Measurements from ENCODE around the gene PRR7. TPM values are rescaled to one million over a fixed set of nuclear protein-coding genes. Genes with fewer than 3 reads are reported as not detected.

The PRR7 gene
- total RNA-seq, 1 experiment from 2014 or later: 40.6 TPM

DNA sequence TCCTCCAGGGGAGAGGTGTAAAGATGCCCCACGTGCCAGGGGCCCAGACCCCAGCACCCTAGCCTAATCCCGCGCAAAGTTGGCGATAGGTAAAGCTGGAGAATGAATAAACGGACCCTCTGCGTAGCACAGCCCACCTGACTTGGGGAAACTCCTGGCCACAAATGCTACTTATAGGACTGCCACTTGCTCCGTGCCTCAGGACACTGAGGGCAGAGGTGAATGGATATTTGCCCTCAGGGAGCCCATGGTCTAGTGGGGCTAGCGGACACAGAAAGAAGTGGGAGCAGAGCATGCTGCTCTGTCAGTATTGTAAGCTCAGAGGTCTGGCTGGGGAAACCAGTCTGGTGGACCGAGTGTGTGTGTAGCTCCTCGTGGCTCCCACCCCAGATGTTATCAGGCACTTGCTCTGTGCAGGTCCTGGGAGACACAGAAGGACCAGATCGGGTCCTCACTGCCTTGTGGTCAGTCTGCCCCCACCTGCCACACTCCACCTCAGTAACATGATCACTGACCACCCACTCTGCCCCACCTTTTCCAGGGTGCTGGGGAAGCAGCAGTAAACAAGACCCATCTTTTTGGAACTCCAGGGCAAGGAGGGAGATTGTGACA lies 19.3 kb upstream of the PRR7 start:
- Histone ChIP-seq H3K36me3 (ENCODE audit: low read depth, low read length) (no peaks in the 10 kb centered on the region), H3K9me3 (ENCODE audit: low read length) (no peaks in the 10 kb centered on the region), H3K9me2 (replicated peaks; ENCODE audit: low read length) (no peaks in the 10 kb centered on the region), H2AFZ (ENCODE audit: low read length) (peak overlapping the region; percentile 58), H3K4me2 (ENCODE audit: low read length) (peak overlapping the region; percentile 99), H4K20me1 (ENCODE audit: low read length) (0 out of 2 replicates have a peak, but pooled peaks cover 5% of the 10 kb centered on the region), H3F3A (ENCODE audit: low read length, unreplicated experiment) (no peaks in the 10 kb centered on the region), H3K4me1 (ENCODE audit: insufficient read depth, low read length) (peaks cover 19% of the 10 kb centered on the region), H3K27ac (ENCODE audit: low read length) (peak overlapping the region; percentile 22; the same call in 1 of the 2 replicates), H3K9ac (ENCODE audit: low read length) (peak overlapping the region; percentile 90), H3K4me3 (ENCODE audit: low read length) (peak overlapping the region; percentile 75), H3K79me2 (ENCODE audit: low read length) (peaks cover 31% of the 10 kb centered on the region), H3K27me3 (ENCODE audit: low read length) (no peaks in the 10 kb centered on the region)
- TF ChIP-seq EZH2phosphoT487 (IDR thresholded peaks at IDR 0.05; ENCODE audit: borderline replicate concordance, low read length) (no peak), EZH2 (IDR thresholded peaks at IDR 0.05; ENCODE audit: low read length, unreplicated experiment) (no peak)
- TF ChIP-seq, protein P1, sequence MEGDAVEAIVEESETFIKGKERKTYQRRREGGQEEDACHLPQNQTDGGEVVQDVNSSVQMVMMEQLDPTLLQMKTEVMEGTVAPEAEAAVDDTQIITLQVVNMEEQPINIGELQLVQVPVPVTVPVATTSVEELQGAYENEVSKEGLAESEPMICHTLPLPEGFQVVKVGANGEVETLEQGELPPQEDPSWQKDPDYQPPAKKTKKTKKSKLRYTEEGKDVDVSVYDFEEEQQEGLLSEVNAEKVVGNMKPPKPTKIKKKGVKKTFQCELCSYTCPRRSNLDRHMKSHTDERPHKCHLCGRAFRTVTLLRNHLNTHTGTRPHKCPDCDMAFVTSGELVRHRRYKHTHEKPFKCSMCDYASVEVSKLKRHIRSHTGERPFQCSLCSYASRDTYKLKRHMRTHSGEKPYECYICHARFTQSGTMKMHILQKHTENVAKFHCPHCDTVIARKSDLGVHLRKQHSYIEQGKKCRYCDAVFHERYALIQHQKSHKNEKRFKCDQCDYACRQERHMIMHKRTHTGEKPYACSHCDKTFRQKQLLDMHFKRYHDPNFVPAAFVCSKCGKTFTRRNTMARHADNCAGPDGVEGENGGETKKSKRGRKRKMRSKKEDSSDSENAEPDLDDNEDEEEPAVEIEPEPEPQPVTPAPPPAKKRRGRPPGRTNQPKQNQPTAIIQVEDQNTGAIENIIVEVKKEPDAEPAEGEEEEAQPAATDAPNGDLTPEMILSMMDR (conservative IDR thresholded peaks at IDR 0.05; ENCODE audit: low read depth, low read length): no peak
- BruUV-seq (replicated peaks): TSS peak; percentile 70
- POLR2A ChIA-PET (ENCODE audit: unreplicated experiment): interaction anchor here (0.5 to 0.6 kb wide), 3 partner anchors 21 to 76 kb away, joined by 3 read pairs; partner anchors contain the start of gene LMAN2
- CTCF ChIA-PET: interaction anchor here (2.2 to 2.3 kb wide), 2 partner anchors 24 to 57 kb away, joined by 9 to 32 read pairs; no protein-coding TSS in a partner anchor
- ATAC-seq: no peak
- intact Hi-C loops (cut with micrococcal nuclease): loop anchor here (2.0 kb wide), 3 partner anchors 19 to 27 kb away; partner anchors contain the start of gene PRR7
- peak; percentile 29 for DNase-seq

DNA sequence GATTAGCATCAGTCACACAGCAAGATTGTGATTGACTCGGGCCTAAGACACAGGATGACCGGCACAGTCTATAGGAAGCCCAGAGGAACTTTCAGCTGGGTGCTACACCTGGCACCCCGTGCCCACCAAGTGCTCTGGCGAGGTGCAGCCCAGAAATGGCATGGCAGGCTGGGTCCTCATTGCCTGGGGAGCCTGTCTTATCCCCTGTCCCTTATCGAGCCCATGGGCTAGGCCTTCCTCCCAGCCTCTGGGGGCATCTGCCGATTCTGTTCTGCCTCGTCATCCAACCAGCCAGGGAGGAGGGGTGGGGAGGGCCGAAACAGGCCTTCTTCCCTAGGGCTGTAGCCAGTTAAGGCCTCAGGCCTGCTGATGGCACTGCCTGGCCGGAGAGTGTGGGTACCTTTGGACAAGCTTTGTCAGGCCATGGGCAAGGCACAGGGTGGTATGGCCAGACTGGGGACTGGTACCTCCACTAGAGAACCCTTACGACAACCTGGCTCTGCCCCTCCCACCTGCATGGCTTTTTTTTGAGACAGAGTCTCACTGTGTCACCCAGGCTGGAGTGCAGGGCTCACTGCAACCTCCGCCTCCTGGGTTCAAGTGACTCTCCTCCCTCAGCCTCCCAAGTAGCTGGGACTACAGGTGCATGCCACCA lies 18.6 kb upstream of the PRR7 start:
- Histone ChIP-seq H3F3A (ENCODE audit: low read length, unreplicated experiment) (no peaks in the 10 kb centered on the region), H3K9ac (ENCODE audit: low read length) (peak overlapping the region; percentile 90; the same call in 1 of the 2 replicates), H3K27me3 (ENCODE audit: low read length) (no peaks in the 10 kb centered on the region), H3K27ac (ENCODE audit: low read length) (no peak overlapping the region), H4K20me1 (ENCODE audit: low read length) (0 out of 2 replicates have a peak, but pooled peaks cover 5% of the 10 kb centered on the region), H3K4me2 (ENCODE audit: low read length) (peak overlapping the region; percentile 99), H3K4me3 (ENCODE audit: low read length) (peak overlapping the region; percentile 75), H3K36me3 (ENCODE audit: low read depth, low read length) (no peaks in the 10 kb centered on the region), H3K79me2 (ENCODE audit: low read length) (peaks cover 31% of the 10 kb centered on the region), H3K9me2 (replicated peaks; ENCODE audit: low read length) (no peaks in the 10 kb centered on the region), H2AFZ (ENCODE audit: low read length) (no peak overlapping the region), H3K4me1 (ENCODE audit: insufficient read depth, low read length) (peaks cover 19% of the 10 kb centered on the region), H3K9me3 (ENCODE audit: low read length) (no peaks in the 10 kb centered on the region)
- no TSS peak for BruUV-seq (replicated peaks)
- intact Hi-C loops (cut with micrococcal nuclease): loop anchor here (2.0 kb wide), 3 partner anchors 19 to 27 kb away; partner anchors contain the start of gene PRR7
- ATAC-seq: no peak
- TF ChIP-seq, protein P1 (conservative IDR thresholded peaks at IDR 0.05; ENCODE audit: low read depth, low read length): no peak
- no peak for TF ChIP-seq EZH2 (IDR thresholded peaks at IDR 0.05; ENCODE audit: low read length, unreplicated experiment)
- DNase-seq: no peak
- ChIA-PET CTCF (interaction anchor here (2.3 kb wide), 1 partner anchor 25 kb away, joined by 32 read pairs; no protein-coding TSS in a partner anchor), POLR2A (ENCODE audit: unreplicated experiment) (no interaction called here)
